H9 (cell line): ENCODE data around the gene PALM2AKAP2. TPM values are rescaled to one million over a fixed set of nuclear protein-coding genes. Genes with fewer than 3 reads are reported as not detected.

Source experiments
- DNase-seq: peaks from one replicate; pipeline ENCODE4 v3.0.0-alpha.2; 2017
- H2AFZ ChIP-seq: one replicate; pipeline ENCODE4 v1.6.1; 2013; ENCODE audit warnings: mild to moderate bottlenecking, low read length, control low read depth, moderate library complexity
- H2AK5ac ChIP-seq: 2 replicates; pipeline ENCODE4 v1.6.1; 2013; ENCODE audit warnings: low read length, control low read depth, mixed read lengths; ENCODE audit not compliant: insufficient read length
- H2BK120ac ChIP-seq: one replicate; pipeline ENCODE4 v1.6.1; 2013; ENCODE audit warnings: low read depth, mild to moderate bottlenecking, low read length, control low read depth, inconsistent platforms; ENCODE audit not compliant: poor library complexity, severe bottlenecking
- H2BK12ac ChIP-seq: 2 replicates; pipeline ENCODE4 v1.6.1; 2013; ENCODE audit warnings: low read length, control low read depth, mixed read lengths, low read depth; ENCODE audit not compliant: insufficient read length
- H2BK15ac ChIP-seq: 2 replicates; pipeline ENCODE4 v1.6.1; 2013; ENCODE audit warnings: low read depth, low read length, control low read depth
- H2BK20ac ChIP-seq: one replicate; pipeline ENCODE4 v1.6.1; 2013; ENCODE audit warnings: low read depth, mild to moderate bottlenecking, low read length, control low read depth, inconsistent platforms; ENCODE audit not compliant: poor library complexity, severe bottlenecking
- H2BK5ac ChIP-seq: 2 replicates; pipeline ENCODE4 v1.6.1; 2013; ENCODE audit warnings: low read length, control low read depth, mixed read lengths; ENCODE audit not compliant: insufficient read length
- H3K14ac ChIP-seq: 2 replicates; pipeline ENCODE4 v1.6.1; 2013; ENCODE audit warnings: low read length, control low read depth; ENCODE audit not compliant: insufficient read depth
- H3K18ac ChIP-seq: 2 replicates; pipeline ENCODE4 v1.6.1; 2013; ENCODE audit warnings: low read depth, mild to moderate bottlenecking, mixed read lengths, low read length, control low read depth; ENCODE audit not compliant: insufficient read length
- H3K23ac ChIP-seq: 2 replicates; pipeline ENCODE4 v1.6.1; 2013; ENCODE audit warnings: low read length, control low read depth, mixed read lengths, low read depth; ENCODE audit not compliant: insufficient read length
- H3K23me2 ChIP-seq: 2 replicates; pipeline ENCODE4 v1.6.1; 2013; ENCODE audit warnings: low read depth, mild to moderate bottlenecking, mixed read lengths, low read length, control low read depth; ENCODE audit not compliant: insufficient read length, poor library complexity, severe bottlenecking
- H3K27ac ChIP-seq: 2 replicates; pipeline ENCODE4 v1.5.1; 2013; ENCODE audit warnings: low read length, control low read depth, mixed read lengths, low read depth; ENCODE audit not compliant: insufficient read length
- H3K27me3 ChIP-seq: 2 replicates; pipeline ENCODE4 v1.6.1; 2013; ENCODE audit warnings: low read length, control low read depth, inconsistent platforms; ENCODE audit not compliant: insufficient read depth
- H3K4ac ChIP-seq: 2 replicates; pipeline ENCODE4 v1.6.1; 2013; ENCODE audit warnings: low read depth, mild to moderate bottlenecking, control low read depth, inconsistent platforms, low read length, moderate library complexity
- H3K4me1 ChIP-seq: 2 replicates; pipeline ENCODE4 v1.6.1; 2013; ENCODE audit warnings: low read length, control low read depth, inconsistent platforms; ENCODE audit not compliant: insufficient read depth
- H3K4me2 ChIP-seq: 2 replicates; pipeline ENCODE4 v1.6.1; 2013; ENCODE audit warnings: low read length, control low read depth, mixed read lengths; ENCODE audit not compliant: insufficient read length, insufficient read depth
- H3K56ac ChIP-seq: 2 replicates; pipeline ENCODE4 v1.6.1; 2013; ENCODE audit warnings: low read depth, mild to moderate bottlenecking, mixed read lengths, low read length, control low read depth; ENCODE audit not compliant: insufficient read length
- H3K79me1 ChIP-seq: 2 replicates; pipeline ENCODE4 v1.6.1; 2013; ENCODE audit warnings: low read depth, mild to moderate bottlenecking, moderate library complexity, low read length, control low read depth, inconsistent platforms; ENCODE audit not compliant: insufficient read depth, poor library complexity, severe bottlenecking
- H3K79me2 ChIP-seq: 2 replicates; pipeline ENCODE4 v1.6.1; 2013; ENCODE audit warnings: low read length, control low read depth, inconsistent platforms; ENCODE audit not compliant: insufficient read depth
- H3K9ac ChIP-seq: 2 replicates; pipeline ENCODE4 v1.6.1; 2013; ENCODE audit warnings: low read length, control low read depth, mixed read lengths; ENCODE audit not compliant: insufficient read length; ENCODE audit errors: extremely low read depth
- H3K9me3 ChIP-seq: one replicate; pipeline ENCODE4 v1.6.1; 2013; ENCODE audit warnings: low read depth, low read length, inconsistent platforms; ENCODE audit not compliant: control insufficient read depth
- H3T11ph ChIP-seq: one replicate; pipeline ENCODE4 v1.6.1; 2013; ENCODE audit warnings: mild to moderate bottlenecking, low read length, control low read depth, inconsistent platforms
- H4K20me1 ChIP-seq: one replicate; pipeline ENCODE4 v1.6.1; 2013; ENCODE audit not compliant: control insufficient read depth, insufficient read length, insufficient read depth
- H4K5ac ChIP-seq: 2 replicates; pipeline ENCODE4 v1.6.1; 2013; ENCODE audit warnings: low read depth, mild to moderate bottlenecking, mixed read lengths, low read length, control low read depth; ENCODE audit not compliant: insufficient read length
- H4K8ac ChIP-seq: replicated peaks from 2 replicates; pipeline ENCODE4 v1.6.1; 2013; ENCODE audit warnings: low read length, control low read depth, mixed read lengths, low read depth; ENCODE audit not compliant: insufficient read length
- H4K91ac ChIP-seq: 2 replicates; pipeline ENCODE4 v1.6.1; 2013; ENCODE audit warnings: low read depth, mild to moderate bottlenecking, moderate library complexity, mixed read lengths, low read length, control low read depth; ENCODE audit not compliant: insufficient read length
- H3K27ac Mint-ChIP-seq, 3 experiments: 2 replicates in 2 of 3; 3 replicates in 1 of 3; pipeline ENCODE4 v1.8.0; 2020 to 2021; ENCODE audit warnings: mixed read lengths in 3 of 3, mild to moderate bottlenecking in 1 of 3, moderate library complexity in 1 of 3
- H3K27me3 Mint-ChIP-seq: 2 replicates; pipeline ENCODE4 v1.8.0; 2021; ENCODE audit warnings: low read depth, mild to moderate bottlenecking, moderate library complexity, mixed read lengths
- H3K36me3 Mint-ChIP-seq, 3 experiments: 2 replicates in 2 of 3; 3 replicates in 1 of 3; pipeline ENCODE4 v1.8.0; 2020 to 2021; ENCODE audit warnings: low read depth in 3 of 3, mixed read lengths in 3 of 3; ENCODE audit not compliant: insufficient read depth in 1 of 3
- H3K4me1 Mint-ChIP-seq, 2 experiments: 2 replicates each; pipeline ENCODE4 v1.8.0; 2020; ENCODE audit warnings: mixed read lengths in 2 of 2
- H3K4me3 Mint-ChIP-seq, 2 experiments: 2 replicates in 1 of 2; 3 replicates in 1 of 2; pipeline ENCODE4 v1.8.0; 2020 to 2021; ENCODE audit warnings: mild to moderate bottlenecking in 2 of 2, mixed read lengths in 2 of 2, moderate library complexity in 1 of 2
- H3K9me3 Mint-ChIP-seq, 2 experiments: 2 replicates in 1 of 2; 3 replicates in 1 of 2; pipeline ENCODE4 v1.8.0; 2020; ENCODE audit warnings: mild to moderate bottlenecking in 2 of 2, mixed read lengths in 2 of 2, moderate library complexity in 1 of 2
- WGBS: extraction: QIAGEN DNeasy Blood & Tissue Kit; methylation state at CpG from one replicate; pipeline ENCODE4 v1.1.7; 2013; ENCODE audit warnings: missing lambda C conversion rate, low lambda C conversion rate, mixed read lengths; ENCODE audit not compliant: insufficient read length; ENCODE audit errors: extremely low coverage; 5-methylcytosine and 5-hydroxymethylcytosine counted together
- total RNA-seq: library from RNA; stranded (reverse); gene quantifications from 2 replicates; pipeline ENCODE4 v1.2.1, GENCODE V29; 2021
- TF ChIP-seq, protein P1 (sequence below): fragments of 200-600 bp; sonication (generic); conservative IDR thresholded peaks from 3 replicates; pipeline ENCODE4 v1.8.0; 2021; ENCODE audit warnings: antibody characterized with exemption, mild to moderate bottlenecking

PALM2AKAP2 gene
- total RNA-seq, 1 experiment from 2014 or later: 3.6 TPM

DNA sequence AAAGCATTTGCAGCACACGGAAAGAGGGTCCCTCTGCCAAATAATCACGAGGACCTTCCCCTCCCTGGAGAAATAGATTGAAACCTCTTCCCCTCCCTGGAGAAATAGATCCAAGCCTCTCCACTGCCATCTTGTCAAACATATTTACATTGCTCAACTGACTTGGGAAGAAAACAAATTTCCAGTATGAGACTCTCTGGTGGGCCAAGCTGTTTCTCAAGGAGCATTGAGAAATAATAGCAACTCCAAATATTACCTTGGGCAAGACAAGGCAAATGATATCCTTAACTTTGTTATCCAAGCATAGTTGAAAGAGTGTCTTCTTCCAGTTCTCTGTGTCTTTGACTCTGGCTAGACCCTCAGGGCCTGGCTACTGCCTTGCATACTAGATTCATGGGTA lies 45.2 kb upstream of the PALM2AKAP2 start:
- Histone ChIP-seq H3K23me2 (no peaks in the 10 kb centered on the region), H3K4ac (no peak overlapping the region), H2BK5ac (no peak overlapping the region), H4K8ac (no peak overlapping the region), H3K18ac (no peak overlapping the region), H2BK12ac (no peak overlapping the region), H3K4me2 (no peak overlapping the region), H3T11ph (no peak overlapping the region), H4K20me1 (no peaks in the 10 kb centered on the region), H3K79me1 (no peaks in the 10 kb centered on the region), H2AK5ac (no peak overlapping the region), H3K27ac (no peak overlapping the region), H4K91ac (no peak overlapping the region), H3K23ac (no peak overlapping the region), H3K9ac (no peak overlapping the region), H4K5ac (no peak overlapping the region), H3K27me3 (no peaks in the 10 kb centered on the region), H3K56ac (no peak overlapping the region), H2BK20ac (no peak overlapping the region), H3K14ac (no peak overlapping the region), H2BK15ac (no peak overlapping the region), H3K79me2 (no peaks in the 10 kb centered on the region), H3K9me3 (no peaks in the 10 kb centered on the region), H3K4me1 (no peaks in the 10 kb centered on the region), H2AFZ (no peak overlapping the region), H2BK120ac (no peak overlapping the region)
- no peak overlapping the region for H3K4me3 Mint-ChIP-seq
- no peaks in the 10 kb centered on the region for H3K9me3 Mint-ChIP-seq
- H3K27ac Mint-ChIP-seq: no peak overlapping the region
- H3K36me3 Mint-ChIP-seq: no peaks in the 10 kb centered on the region
- no CpG with 5 or more reads among the region's 2 CpGs for WGBS
- peaks cover 8 to 13% of the 10 kb centered on the region in 2 experiments for H3K4me1 Mint-ChIP-seq
- no peaks in the 10 kb centered on the region for H3K27me3 Mint-ChIP-seq
- TF ChIP-seq, protein P1, sequence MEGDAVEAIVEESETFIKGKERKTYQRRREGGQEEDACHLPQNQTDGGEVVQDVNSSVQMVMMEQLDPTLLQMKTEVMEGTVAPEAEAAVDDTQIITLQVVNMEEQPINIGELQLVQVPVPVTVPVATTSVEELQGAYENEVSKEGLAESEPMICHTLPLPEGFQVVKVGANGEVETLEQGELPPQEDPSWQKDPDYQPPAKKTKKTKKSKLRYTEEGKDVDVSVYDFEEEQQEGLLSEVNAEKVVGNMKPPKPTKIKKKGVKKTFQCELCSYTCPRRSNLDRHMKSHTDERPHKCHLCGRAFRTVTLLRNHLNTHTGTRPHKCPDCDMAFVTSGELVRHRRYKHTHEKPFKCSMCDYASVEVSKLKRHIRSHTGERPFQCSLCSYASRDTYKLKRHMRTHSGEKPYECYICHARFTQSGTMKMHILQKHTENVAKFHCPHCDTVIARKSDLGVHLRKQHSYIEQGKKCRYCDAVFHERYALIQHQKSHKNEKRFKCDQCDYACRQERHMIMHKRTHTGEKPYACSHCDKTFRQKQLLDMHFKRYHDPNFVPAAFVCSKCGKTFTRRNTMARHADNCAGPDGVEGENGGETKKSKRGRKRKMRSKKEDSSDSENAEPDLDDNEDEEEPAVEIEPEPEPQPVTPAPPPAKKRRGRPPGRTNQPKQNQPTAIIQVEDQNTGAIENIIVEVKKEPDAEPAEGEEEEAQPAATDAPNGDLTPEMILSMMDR: no peak
- no peak for DNase-seq
